Measurements from ENCODE around the gene HES2.

DNA sequence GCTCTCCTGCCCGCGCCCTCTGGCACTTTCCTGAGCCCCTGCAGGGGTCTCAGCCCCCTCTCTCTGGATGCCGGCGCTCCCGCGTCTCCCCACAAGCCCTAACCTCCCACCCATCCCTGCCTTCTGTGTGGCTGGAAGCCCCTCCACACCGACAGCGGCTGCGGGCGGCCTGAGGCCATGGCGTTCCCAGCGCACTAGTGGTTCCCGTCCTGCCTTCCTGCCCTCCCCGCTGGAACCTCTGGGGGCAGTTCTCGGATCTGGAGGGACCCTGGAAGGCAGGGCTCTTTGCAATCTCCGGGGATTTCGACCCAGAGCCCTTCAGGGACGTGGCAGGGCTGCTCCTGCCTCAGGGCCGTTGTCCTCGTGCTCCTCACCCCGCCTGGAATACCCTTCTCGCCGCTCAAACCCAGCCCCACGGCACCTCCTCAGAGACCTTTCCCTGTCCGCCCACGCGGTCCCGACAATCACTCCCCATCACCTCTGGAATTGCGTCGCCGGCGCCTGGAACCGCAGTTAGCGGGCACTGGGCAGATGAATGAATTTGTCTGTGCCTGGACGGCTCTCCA, 4.4 kb upstream of the HES2 start:
- no peak for TF ChIP-seq CTCF (IDR thresholded peaks at IDR 0.05; ENCODE audit: poor library complexity)
- TF ChIP-seq EZH2 (IDR thresholded peaks at IDR 0.05; ENCODE audit: borderline replicate concordance), result peak; percentile 81
- no peak for TF ChIP-seq EZH2phosphoT487 (IDR thresholded peaks at IDR 0.05; ENCODE audit: low read depth, severe bottlenecking, unreplicated experiment)
